Esophagus (tissue), 2 donors: ENCODE results near the gene ATP8B4. TPM values are rescaled to one million over a fixed set of nuclear protein-coding genes. Genes with fewer than 3 reads are reported as not detected.

Experiments used
- H3K27ac ChIP-seq, 2 donors: one replicate each; pipeline ENCODE4 v1.5.1; 2013; ENCODE audit warnings: low read depth in 2 of 2, mild to moderate bottlenecking in 2 of 2, inconsistent platforms in 1 of 2, low read length in 1 of 2, moderate library complexity in 1 of 2
- H3K27me3 ChIP-seq, 2 donors: one replicate each; pipeline ENCODE4 v1.6.1; 2013; ENCODE audit warnings: low read length in 2 of 2, control low read depth in 1 of 2, mild to moderate bottlenecking in 1 of 2; ENCODE audit not compliant: insufficient read depth in 2 of 2, control insufficient read depth in 1 of 2
- H3K36me3 ChIP-seq, 2 donors: one replicate each; pipeline ENCODE4 v1.6.1; 2013; ENCODE audit warnings: low read length in 1 of 2; ENCODE audit not compliant: control insufficient read depth in 2 of 2, insufficient read depth in 2 of 2
- H3K4me1 ChIP-seq, 2 donors: one replicate each; pipeline ENCODE4 v1.6.1; 2013; ENCODE audit warnings: low read length in 1 of 2; ENCODE audit not compliant: control insufficient read depth in 2 of 2, insufficient read depth in 2 of 2
- H3K4me3 ChIP-seq, 2 donors: one replicate each; pipeline ENCODE4 v1.5.1; 2013; ENCODE audit warnings: low read length in 2 of 2, mild to moderate bottlenecking in 2 of 2, low read depth in 1 of 2, moderate library complexity in 1 of 2
- H3K9me3 ChIP-seq, 2 donors: one replicate each; pipeline ENCODE4 v1.6.1; 2013; ENCODE audit warnings: mild to moderate bottlenecking in 2 of 2, low read depth in 1 of 2, low read length in 1 of 2, moderate library complexity in 1 of 2; ENCODE audit not compliant: control insufficient read depth in 2 of 2, insufficient read depth in 1 of 2
- WGBS, 2 donors: extraction: QIAGEN DNeasy Blood & Tissue Kit; methylation state at CpG; one replicate each; pipeline ENCODE4 v1.1.7; 2013; 5-methylcytosine and 5-hydroxymethylcytosine counted together
- polyA plus RNA-seq, 2 donors: library from polyadenylated mRNA; stranded (reverse); fragments of 200-250 nt; gene quantifications; one replicate each; pipeline ENCODE4 v1.2.3, GENCODE V29; 2013
- donor health status: healthy with polysubstance abuse.
- donor health status: Bipolar disorder and iron deficiency.

ATP8B4 gene
- polyA plus RNA-seq, 2 donors = 0.75 to 0.84 TPM

GRCh38 chr15:49934487-49934886, 184.5 kb downstream of the ATP8B4 start:
- 90 to 92% methylated on average over 2 of the region's 2 CpGs for WGBS, 2 donors
- H3K4me3 ChIP-seq = no peak overlapping the region
- H3K36me3 ChIP-seq = no peaks in the 10 kb centered on the region
- H3K27ac ChIP-seq = no peak overlapping the region
- H3K9me3 ChIP-seq = no peaks in the 10 kb centered on the region
- no peaks in the 10 kb centered on the region for H3K4me1 ChIP-seq
- no peaks in the 10 kb centered on the region for H3K27me3 ChIP-seq

- no peaks in the 10 kb centered on the region for H3K9me3 ChIP-seq
- H3K27me3 ChIP-seq = no peaks in the 10 kb centered on the region
- no peak overlapping the region for H3K4me3 ChIP-seq
- 80 to 81% methylated on average over 2 of the region's 2 CpGs for WGBS, 2 donors
- no peaks in the 10 kb centered on the region for H3K36me3 ChIP-seq
- H3K4me1 ChIP-seq = no peaks in the 10 kb centered on the region
- H3K27ac ChIP-seq = no peak overlapping the region
Observed at GRCh38 chr15:49927189-49927861, 191.7 kb downstream of the ATP8B4 start.

DNA sequence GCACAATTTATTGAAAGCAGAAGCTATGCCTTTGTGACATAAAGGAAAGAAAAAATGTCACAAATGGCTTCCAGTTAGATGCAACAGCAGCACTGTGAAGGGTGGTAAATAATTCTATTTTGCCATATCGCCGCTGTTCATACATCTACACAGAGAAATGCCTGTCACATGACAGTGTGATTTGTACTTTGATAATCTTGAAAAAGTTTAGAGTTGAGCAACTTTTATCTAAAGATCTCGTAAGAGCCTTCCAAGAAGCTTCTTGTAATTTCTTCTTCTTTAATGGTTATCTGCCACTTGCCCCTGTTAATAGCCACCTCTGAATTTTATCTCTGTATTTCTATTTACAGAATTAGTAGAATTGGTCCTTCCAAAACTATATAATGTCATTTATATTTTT, 192.3 kb downstream of the ATP8B4 start:
- Histone ChIP-seq H3K27ac (no peak overlapping the region), H3K9me3 (no peaks in the 10 kb centered on the region), H3K36me3 (no peaks in the 10 kb centered on the region), H3K4me1 (no peaks in the 10 kb centered on the region), H3K4me3 (no peak overlapping the region), H3K27me3 (no peaks in the 10 kb centered on the region)
- WGBS, 2 donors = 94 to 95% methylated on average over 3 of the region's 3 CpGs

DNA sequence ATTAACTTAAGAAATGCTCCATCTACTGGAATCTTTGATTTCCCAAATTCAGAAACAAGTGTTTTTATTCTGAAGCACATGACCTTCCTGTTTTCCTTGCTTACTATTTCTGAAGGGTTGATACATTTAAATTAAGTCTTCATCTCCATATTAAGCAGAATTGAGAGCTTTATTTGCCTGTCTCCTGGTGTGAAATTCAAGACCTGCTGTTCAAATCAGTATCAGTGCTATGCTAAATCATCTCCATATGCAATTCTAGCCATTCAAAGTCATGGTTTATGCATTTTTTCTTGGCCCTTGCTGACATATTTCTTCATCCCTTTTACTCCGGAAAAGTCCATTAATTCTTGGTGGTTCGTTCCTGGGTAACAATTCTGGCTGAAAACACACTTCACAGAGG, 195.4 kb downstream of the ATP8B4 start:
- Histone ChIP-seq H3K9me3 (no peaks in the 10 kb centered on the region), H3K27ac (no peak overlapping the region), H3K4me3 (no peak overlapping the region), H3K27me3 (no peaks in the 10 kb centered on the region), H3K36me3 (no peaks in the 10 kb centered on the region), H3K4me1 (no peaks in the 10 kb centered on the region)
- WGBS, 2 donors = 92 to 95% methylated on average over 2 of the region's 2 CpGs

GRCh38 chr15:49919034-49919433, 200.0 kb downstream of the ATP8B4 start:
- H3K4me1 ChIP-seq = no peaks in the 10 kb centered on the region
- no peaks in the 10 kb centered on the region for H3K27me3 ChIP-seq
- no peaks in the 10 kb centered on the region for H3K9me3 ChIP-seq
- H3K36me3 ChIP-seq = no peaks in the 10 kb centered on the region
- no peak overlapping the region for H3K4me3 ChIP-seq
- no peak overlapping the region for H3K27ac ChIP-seq
- WGBS, 2 donors = 82 to 84% methylated on average over 2 of the region's 2 CpGs

- H3K36me3 ChIP-seq = no peaks in the 10 kb centered on the region
- no peak overlapping the region for H3K27ac ChIP-seq
- 8 to 10% methylated on average over 1 of the region's 1 CpG for WGBS, 2 donors
- H3K4me3 ChIP-seq = no peak overlapping the region
- no peaks in the 10 kb centered on the region for H3K27me3 ChIP-seq
- H3K9me3 ChIP-seq = no peaks in the 10 kb centered on the region
- no peaks in the 10 kb centered on the region for H3K4me1 ChIP-seq
Observed at GRCh38 chr15:49918121-49918520, 200.9 kb downstream of the ATP8B4 start.

GRCh38 chr15:49916998-49917397, 202.0 kb downstream of the ATP8B4 start:
- WGBS, 2 donors = 37 to 66% methylated on average over 2 of the region's 2 CpGs
- no peaks in the 10 kb centered on the region for H3K9me3 ChIP-seq
- H3K27ac ChIP-seq = no peak overlapping the region
- H3K27me3 ChIP-seq = no peaks in the 10 kb centered on the region
- H3K4me1 ChIP-seq = no peaks in the 10 kb centered on the region
- H3K4me3 ChIP-seq = no peak overlapping the region
- no peaks in the 10 kb centered on the region for H3K36me3 ChIP-seq

DNA sequence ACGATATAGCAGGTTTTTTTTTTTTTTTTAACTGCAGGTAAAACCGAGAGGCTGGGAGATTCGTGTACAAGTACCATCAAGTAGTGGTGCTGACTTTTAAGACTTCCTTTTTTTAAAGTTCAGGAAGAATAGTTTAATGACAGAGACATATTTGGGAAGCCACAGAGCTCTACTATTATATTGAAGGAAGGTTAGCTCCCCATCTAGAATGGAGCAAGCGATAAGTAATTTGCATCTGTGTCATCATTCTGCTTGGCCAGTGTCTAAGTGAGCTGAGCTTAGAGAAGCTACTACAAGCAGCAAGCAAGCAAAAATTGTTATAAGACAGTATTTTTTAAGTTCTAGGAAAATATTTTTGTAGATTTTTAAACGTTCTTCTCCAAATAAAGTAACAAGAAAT, 203.2 kb downstream of the ATP8B4 start:
- Histone ChIP-seq H3K4me1 (no peaks in the 10 kb centered on the region), H3K4me3 (no peak overlapping the region), H3K27me3 (no peaks in the 10 kb centered on the region), H3K27ac (no peak overlapping the region), H3K9me3 (no peaks in the 10 kb centered on the region), H3K36me3 (no peaks in the 10 kb centered on the region)
- WGBS, 2 donors = 81 to 87% methylated on average over 5 of the region's 5 CpGs

GRCh38 chr15:49908933-49909295, 210.1 kb downstream of the ATP8B4 start:
- Histone ChIP-seq H3K9me3 (no peaks in the 10 kb centered on the region), H3K36me3 (no peaks in the 10 kb centered on the region), H3K4me3 (no peak overlapping the region), H3K4me1 (no peaks in the 10 kb centered on the region), H3K27me3 (no peaks in the 10 kb centered on the region), H3K27ac (no peak overlapping the region)
- WGBS, 2 donors = 88 to 94% methylated on average over 4 of the region's 4 CpGs

DNA sequence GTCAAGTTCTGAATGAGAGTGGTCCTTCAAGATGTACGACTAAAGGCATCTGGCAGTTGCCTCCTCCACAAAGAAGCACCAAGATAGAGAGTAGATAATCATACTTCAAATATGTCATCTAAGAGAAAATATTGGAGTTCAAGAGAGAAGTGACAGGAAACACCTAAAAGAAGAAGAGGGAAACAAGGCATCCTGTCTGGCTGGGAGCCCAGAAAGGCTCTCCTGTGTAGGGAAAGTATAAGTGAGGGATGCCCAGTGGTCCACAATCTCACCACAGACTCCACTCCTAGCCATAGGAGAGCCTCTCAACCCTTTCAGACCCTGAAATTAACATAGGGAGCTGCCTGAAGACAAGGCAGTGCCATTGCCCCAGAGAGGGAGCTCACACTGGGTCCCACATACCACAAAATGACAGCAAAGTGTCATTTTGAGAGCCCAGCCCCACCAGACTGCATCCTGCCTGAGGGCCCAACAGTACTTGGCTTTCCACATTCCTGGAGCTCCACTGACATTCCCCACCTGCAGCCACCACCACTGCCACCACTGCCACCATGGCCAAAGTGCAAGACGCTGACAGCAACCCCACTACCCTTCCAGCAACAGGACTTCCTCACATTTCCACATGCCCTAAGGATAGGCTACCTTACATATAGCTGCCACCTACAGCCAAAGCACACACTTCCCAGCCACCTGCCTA, 210.6 kb downstream of the ATP8B4 start:
- no peaks in the 10 kb centered on the region for H3K4me1 ChIP-seq
- no peaks in the 10 kb centered on the region for H3K36me3 ChIP-seq
- 83 to 87% methylated on average over 2 of the region's 2 CpGs for WGBS, 2 donors

More for the DNA sequence above, 210.6 kb downstream of the ATP8B4 start:
- no peaks in the 10 kb centered on the region for H3K9me3 ChIP-seq
- H3K4me3 ChIP-seq = no peak overlapping the region
- H3K27ac ChIP-seq = no peak overlapping the region
- no peaks in the 10 kb centered on the region for H3K27me3 ChIP-seq
